HepG2 (cell line): ENCODE data around the gene PRELID1.

Source experiments
- CERS6 ChIP-seq: sonication (generic); formaldehyde crosslinking; IDR thresholded peaks from 2 replicates; pipeline ENCODE4 v1.5.0; 2020; ENCODE audit warnings: missing genetic modification reagents
- FOXA1 ChIP-seq, 2 experiments: fragments of 450-650 bp in 1 of 2; sonication (generic) in 1 of 2; formaldehyde crosslinking in 1 of 2; IDR thresholded peaks; 2 replicates each; pipeline versions ENCODE4 v1.4.0 to v1.6.1; 2016 to 2020; ENCODE audit warnings: missing genetic modification reagents in 1 of 2
- GABPB1 ChIP-seq: IDR thresholded peaks from 2 replicates; pipeline ENCODE4 v1.6.1; 2016; ENCODE audit warnings: mild to moderate bottlenecking, missing genetic modification reagents, moderate library complexity, missing compliant biosample characterization
- KLF11 ChIP-seq: IDR thresholded peaks from 2 replicates; pipeline ENCODE4 v1.6.1; 2016; ENCODE audit warnings: missing compliant biosample characterization
- NFRKB ChIP-seq: fragments of 450-650 bp; IDR thresholded peaks from 2 replicates; pipeline ENCODE4 v1.6.1; 2017
- RAD21 ChIP-seq: fragments of 450-650 bp; formaldehyde crosslinking; IDR thresholded peaks from 2 replicates; pipeline ENCODE4 v1.5.0; 2020; ENCODE audit warnings: mild to moderate bottlenecking
- SIN3A ChIP-seq: IDR thresholded peaks from 2 replicates; pipeline ENCODE4 v1.6.1; 2011; ENCODE audit warnings: low read depth, mild to moderate bottlenecking, control low read depth, low read length, borderline replicate concordance
- ZNF263 ChIP-seq: sonication (generic); formaldehyde crosslinking; IDR thresholded peaks from 2 replicates; pipeline ENCODE4 v1.4.0; 2020; ENCODE audit warnings: missing genetic modification reagents
- ZNF674 ChIP-seq: sonication (generic); formaldehyde crosslinking; IDR thresholded peaks from 2 replicates; pipeline ENCODE4 v1.5.0; 2020; ENCODE audit warnings: low read depth, mild to moderate bottlenecking, missing genetic modification reagents

- TF ChIP-seq NFRKB: no peak
- TF ChIP-seq ZNF674: no peak
- TF ChIP-seq CERS6 (CRISPR knock-in tag): no peak
- no peak for TF ChIP-seq FOXA1 (IDR thresholded peaks at IDR 0.05)
- TF ChIP-seq FOXA1 (CRISPR knock-in tag; IDR thresholded peaks at IDR 0.05): no peak
- no peak for TF ChIP-seq GABPB1 (CRISPR knock-in tag)
- TF ChIP-seq SIN3A: no peak
- TF ChIP-seq ZNF263 (CRISPR knock-in tag): no peak
- TF ChIP-seq RAD21 (CRISPR knock-in tag): no peak
- TF ChIP-seq KLF11 (CRISPR knock-in tag): no peak
Measured at GRCh38 chr5:177265395-177265794, 38.2 kb upstream of the PRELID1 start.
